GM18498 (cell line): ENCODE measurements around the gene RPA3.
"Not testable (repeated sequence)": the region's sequence is repeated elsewhere in the genome, so short reads cannot be mapped to it uniquely, and the experiment has no call there.

ENCODE experiments used
- ATAC-seq: cut with Tn5 transposase; IDR thresholded peaks from one replicate; pipeline ENCODE4 v1.9.1; 2021; ENCODE audit warnings: mild to moderate bottlenecking, moderate library complexity; ENCODE audit not compliant: unreplicated experiment

RPA3 gene

GRCh38 chr7:7695111-7695817, 23.1 kb downstream of the RPA3 start:
- no peak for ATAC-seq

GRCh38 chr7:7694542-7694941, 23.9 kb downstream of the RPA3 start:
- no peak for ATAC-seq

- no peak for ATAC-seq
Observed at GRCh38 chr7:7693881-7694280, 24.5 kb downstream of the RPA3 start.

- ATAC-seq = no peak
Observed at GRCh38 chr7:7688956-7689355, 29.5 kb downstream of the RPA3 start.

DNA sequence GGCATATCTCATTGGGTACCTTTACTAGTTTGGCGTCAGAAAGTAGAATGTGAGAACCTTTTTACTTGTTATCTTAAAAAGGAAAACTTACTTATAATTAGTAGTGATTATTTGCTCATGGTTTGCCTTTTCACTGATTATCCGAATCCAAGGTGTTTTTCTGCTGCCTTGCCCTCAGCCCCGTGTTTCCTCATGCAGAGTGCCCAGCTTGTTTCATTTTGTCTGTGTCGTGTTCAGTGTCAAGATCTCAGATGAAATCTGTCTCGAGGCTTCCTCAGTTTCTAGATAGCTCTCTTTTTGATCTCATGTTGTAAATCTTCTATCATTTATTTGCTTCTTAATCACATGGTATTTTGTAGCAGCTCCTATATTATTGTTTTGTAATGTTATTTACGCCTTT, 30.1 kb downstream of the RPA3 start:
- no peak for ATAC-seq

DNA sequence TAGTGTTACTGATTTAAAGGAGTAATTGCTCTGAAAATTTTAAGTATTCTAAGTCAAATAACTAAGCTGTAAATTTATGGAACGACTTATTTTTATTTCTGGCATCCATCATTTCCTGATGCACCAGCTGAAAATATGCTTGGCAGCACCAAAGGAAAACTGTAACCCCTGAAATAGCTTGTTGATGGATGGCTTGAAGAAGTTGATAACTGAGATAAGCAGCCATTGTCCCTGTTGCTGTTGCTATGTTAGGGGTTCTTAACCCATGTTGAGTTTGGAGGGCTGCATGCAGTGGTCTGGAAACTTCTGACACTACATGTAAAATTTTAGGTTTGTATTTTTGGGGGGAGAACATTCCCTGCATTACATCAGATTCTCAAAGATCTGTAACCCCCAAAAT, 30.6 kb downstream of the RPA3 start:
- ATAC-seq = no peak

DNA sequence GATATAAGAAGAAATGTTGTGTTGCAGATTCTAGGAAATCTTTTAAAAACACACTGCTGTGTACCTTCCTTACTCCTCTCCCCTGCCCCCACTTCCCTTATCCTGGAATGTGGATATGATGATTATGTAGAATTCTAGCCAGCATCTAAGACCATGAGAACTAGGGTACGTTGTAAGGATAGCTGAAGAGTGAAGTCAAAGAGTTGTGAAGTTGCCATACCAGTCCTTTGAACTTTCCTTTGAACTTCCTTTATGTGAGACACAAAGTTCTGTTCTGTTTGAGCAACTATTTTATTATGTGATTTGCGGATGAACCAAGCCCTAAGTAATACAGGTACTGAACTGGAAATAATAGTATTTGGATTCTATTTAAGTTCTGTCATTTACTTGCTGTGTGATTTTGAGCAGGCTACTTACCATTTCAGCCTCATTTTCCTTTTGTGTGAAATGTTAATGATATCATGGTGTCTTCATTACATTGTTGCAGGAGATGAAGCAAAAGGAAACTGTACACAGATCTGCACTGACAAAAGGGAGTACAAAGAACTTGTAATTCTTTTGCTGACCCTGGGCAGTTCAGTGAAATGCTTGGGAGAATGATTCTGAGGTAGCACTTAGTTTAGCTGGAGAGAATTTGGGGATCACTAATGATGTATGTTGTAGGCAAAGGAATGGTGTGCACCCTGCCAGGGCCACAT, 31.4 kb downstream of the RPA3 start:
- no peak for ATAC-seq

GRCh38 chr7:7682861-7683260, 35.5 kb downstream of the RPA3 start:
- no peak for ATAC-seq

DNA sequence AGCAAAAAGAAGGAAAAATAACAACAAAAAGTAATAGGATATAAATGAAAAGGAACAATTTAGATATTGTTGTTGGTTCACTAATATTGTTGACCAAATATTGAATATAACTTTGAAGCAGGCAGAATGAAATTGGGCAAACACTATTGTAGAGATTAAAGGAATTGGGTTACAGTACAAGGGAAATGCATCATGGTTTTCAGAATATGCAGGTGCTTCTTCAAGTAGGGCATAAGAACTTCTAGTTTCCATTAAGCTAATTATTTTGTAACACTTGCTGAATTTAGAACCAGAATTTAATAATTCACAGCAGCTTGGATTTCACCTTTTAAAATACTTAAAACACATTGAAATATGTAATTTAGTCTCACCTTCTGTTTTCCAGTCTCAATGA, 36.5 kb downstream of the RPA3 start:
- no peak for ATAC-seq

DNA sequence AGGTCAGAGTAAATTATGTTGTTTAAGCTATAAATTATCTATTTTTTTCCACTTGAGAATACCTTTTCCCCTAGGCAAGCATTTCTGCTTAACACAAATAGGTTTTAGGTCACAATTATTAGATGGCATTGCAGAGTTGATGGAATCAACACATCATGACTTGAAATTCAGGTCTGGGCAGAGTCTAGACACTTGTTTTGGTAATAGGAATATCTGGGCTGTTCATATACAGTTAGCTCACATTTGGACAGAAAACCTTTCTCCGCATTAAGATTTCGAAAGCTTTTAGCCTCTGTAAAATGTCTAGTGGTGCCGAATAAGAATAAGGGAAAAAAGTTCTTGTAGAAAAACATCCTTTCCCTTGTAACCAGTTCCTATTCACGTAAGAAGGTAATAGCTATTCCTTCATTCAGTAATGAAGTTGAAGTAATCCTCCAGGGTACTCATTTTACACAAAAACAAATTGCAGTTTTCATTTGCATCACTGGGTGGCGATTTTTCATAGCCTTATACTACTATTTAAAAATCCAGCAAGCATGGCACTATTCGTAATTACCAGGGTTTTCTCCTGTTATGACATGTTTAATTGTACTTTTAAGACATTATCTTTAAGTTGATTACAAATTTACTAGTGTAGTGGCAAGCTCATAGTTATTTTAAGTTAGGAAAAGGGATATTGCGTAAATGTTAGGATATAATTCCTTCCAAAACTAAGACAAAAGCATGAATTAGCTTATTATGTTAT, 37.0 kb downstream of the RPA3 start:
- ATAC-seq = peak; percentile 82

DNA sequence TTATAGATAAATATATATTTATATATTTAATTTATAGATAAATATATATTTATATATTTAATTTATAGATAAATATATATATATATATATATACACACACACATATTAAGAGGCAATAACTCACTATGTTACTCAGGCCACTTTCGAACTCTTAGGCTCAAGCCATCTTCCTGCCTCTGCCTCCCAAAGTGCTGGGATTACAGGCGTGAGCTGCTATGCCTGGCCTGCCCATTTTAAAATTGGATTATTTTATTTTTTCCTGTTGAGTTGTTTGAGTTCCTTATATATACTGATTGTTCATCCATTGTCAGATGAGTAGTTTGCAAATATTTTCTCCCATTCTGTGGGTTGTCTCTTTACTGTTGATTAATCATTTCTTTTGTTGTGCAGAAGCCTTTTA, 38.8 kb downstream of the RPA3 start:
- ATAC-seq = not testable (repeated sequence)

GRCh38 chr7:7675686-7676085, 42.7 kb downstream of the RPA3 start:
- no peak for ATAC-seq

- no peak for ATAC-seq
Observed at GRCh38 chr7:7673240-7673550, 45.2 kb downstream of the RPA3 start.

DNA sequence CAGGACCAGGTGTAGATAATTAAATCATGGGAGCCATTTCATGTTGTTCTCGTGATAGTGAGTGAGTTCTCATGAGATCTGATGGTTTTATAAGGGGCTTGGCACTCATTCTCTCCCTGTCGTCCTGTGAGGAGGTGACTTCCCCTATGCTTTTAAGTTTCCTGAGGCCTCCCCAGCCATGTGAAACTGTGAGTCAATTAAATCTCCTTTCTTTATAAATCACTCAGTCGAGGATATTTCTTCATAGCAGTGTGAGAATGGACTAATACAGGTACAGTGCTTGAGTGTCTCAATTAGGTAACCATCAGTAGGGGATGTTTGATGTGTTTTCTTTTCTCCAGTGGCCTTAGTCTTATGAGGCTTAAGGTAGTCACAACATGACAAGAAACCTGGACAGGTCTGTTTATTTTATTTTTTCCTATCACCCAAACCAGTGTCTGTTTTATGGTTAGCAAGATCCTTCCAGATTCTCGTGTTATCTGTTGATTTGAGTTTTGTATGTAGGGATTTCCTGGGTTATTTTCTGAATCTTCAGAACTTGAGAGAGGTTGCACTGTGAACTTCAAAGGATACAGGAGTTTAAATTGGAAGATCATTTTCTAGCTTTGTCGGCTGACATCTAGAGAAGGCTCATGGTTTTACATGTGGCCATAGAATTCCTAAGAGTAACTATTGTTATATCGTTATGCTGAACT, 45.7 kb downstream of the RPA3 start:
- no peak for ATAC-seq

DNA sequence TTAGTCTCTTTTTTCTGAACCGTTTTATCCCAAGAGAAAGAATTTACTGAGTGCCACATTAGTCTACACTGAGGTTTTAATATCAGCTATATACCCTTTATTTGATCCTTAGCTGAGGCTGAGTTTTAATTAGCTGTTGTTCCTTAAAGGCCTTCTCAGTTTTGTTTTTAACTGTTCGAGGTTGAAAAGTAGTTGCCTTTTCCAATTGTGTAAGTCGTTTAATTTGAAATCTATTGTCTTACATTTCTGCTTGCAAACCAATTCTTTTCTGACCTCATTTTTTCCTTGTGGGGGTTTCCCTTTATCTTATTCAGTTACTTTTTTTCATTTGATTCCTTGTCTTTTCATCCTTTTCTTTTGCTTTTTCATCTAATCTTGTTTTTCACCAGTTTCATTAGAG, 47.0 kb downstream of the RPA3 start:
- ATAC-seq = no peak

GRCh38 chr7:7670490-7670889, 47.9 kb downstream of the RPA3 start:
- ATAC-seq = no peak

DNA sequence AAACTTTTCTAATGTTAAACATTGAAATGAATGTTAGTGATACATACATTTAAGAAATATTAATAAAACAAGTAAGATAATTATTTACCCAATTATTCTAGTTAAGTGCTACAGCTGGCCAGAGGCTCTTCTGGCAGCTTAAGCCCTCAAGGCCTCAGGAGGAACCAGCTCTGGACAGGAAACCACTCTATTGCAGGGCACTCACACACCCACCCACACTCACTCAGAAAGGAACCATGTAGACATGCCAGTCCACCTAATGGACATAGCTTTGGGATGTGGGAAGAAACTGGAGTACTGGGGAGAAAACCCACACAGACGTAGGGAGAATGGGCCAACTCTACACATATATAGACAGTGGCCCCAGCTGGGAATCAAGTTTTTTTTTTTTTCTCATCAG, 49.7 kb downstream of the RPA3 start:
- no peak for ATAC-seq

- ATAC-seq = no peak
Observed at GRCh38 chr7:7667187-7667586, 51.2 kb downstream of the RPA3 start.

DNA sequence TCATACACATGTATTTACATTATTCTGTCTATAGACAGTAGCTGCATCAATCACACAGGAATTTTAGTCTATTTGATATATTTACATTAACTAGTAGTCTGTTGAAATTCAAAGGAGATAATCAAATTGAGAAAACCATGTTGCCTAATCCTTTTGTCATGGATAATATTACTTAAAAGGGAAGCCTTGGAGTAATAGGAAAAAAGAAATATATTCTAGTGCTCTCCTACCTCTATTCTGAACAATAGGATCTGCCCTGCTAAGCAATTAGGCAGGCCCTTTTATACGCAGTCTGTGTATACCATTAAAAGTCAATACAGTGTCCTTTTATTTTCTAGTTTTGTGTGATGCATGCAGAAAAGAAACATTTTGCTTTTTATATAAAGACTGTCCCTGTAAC, 53.4 kb downstream of the RPA3 start:
- ATAC-seq = no peak

- ATAC-seq = no peak
Observed at GRCh38 chr7:7664291-7664690, 54.1 kb downstream of the RPA3 start.

DNA sequence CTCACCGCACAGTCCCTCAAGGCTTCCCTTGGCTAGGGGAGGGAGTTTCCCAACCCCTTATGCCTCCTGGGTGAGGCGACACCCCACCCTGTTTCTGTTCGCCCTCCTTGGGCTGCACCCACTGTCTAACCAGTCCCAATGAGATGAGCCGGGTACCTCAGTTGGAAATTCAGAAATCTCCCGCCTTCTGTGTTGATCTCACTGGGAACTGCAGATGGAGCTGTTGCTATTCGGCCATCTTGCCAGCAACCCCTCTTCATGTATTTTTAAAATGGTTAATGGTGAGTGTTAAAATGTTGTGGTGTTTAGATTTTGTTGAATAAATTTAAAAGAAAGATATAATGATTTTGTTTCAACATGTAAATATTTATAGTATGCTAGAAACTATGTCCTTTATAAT, 55.9 kb downstream of the RPA3 start:
- no peak for ATAC-seq

DNA sequence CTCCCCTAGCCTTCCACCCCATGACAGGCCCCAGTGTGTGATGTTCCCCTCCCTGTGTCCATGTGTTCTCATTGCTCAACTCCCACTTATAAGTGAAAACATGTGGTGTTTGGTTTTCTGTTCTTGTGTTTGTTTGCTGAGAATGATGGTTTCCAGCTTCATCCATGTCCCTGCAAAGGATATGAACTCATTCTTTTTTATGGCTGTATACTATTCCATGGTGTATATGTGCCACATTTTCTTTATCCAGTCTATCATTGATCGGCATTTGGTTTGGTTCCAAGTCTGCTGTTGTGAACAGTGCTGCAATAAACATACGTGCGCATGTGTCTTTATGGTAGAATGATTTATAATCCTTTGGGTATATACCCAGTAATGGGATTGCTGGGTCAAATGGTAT, 61.9 kb downstream of the RPA3 start:
- ATAC-seq = not testable (repeated sequence)
